GM12878 (cell line): ENCODE data around the gene EIF4H. TPM values are rescaled to one million over a fixed set of nuclear protein-coding genes. Genes with fewer than 3 reads are reported as not detected.

Experiments
- ATAC-seq: fragments of 200-7000 bp; cut with Tn5 transposase; 3 replicates; pipeline ENCODE4 v1.9.1; 2020; ENCODE audit warnings: mild to moderate bottlenecking, moderate library complexity
- BruUV-seq: library from RNA; stranded (reverse); fragments of 400-500 nt; replicated peaks from 2 replicates; lab custom pipeline; 2021; lab: Mats Ljungman, UMichigan
- CTCF ChIA-PET: fragments of 300-600 bp; sonication (Branson Sonifier 250); formaldehyde crosslinking; extraction: SDS; loops from one replicate; lab custom pipeline; 2021; ENCODE audit warnings: inconsistent platforms; lab: Yijun Ruan, JAX
- POLR2A ChIA-PET: fragments of 350-600 bp; formaldehyde crosslinking; extraction: SDS; loops from one replicate; lab custom pipeline; 2021; ENCODE audit warnings: inconsistent platforms; lab: Charles Lee
- RAD21 ChIA-PET: fragments of 300-600 bp; sonication (Branson Sonifier 250); formaldehyde crosslinking; loops from one replicate; lab custom pipeline; 2023; ENCODE audit warnings: antibody characterized with exemption; ENCODE audit not compliant: unreplicated experiment; lab: Charles Lee
- SMC1A ChIA-PET: fragments of 300-600 bp; sonication (Branson Sonifier 250); formaldehyde crosslinking; loops from one replicate; lab custom pipeline; 2023; ENCODE audit not compliant: unreplicated experiment, uncharacterized antibody; lab: Charles Lee
- DNase-seq: peaks from one replicate; pipeline ENCODE4 v3.0.0-alpha.2; 2011; ENCODE audit warnings: low read depth, low spot score
- FAIRE-seq: peaks from 3 replicates; lab custom pipeline; 2011; peaks lifted over from hg19 to GRCh38; lab: Jason Lieb, UNC
- H2AFZ ChIP-seq: 2 replicates; pipeline ENCODE4 v1.6.0; 2011; ENCODE audit warnings: low read depth, low read length, control low read depth; ENCODE audit not compliant: control insufficient read depth
- H3K27ac ChIP-seq: 2 replicates; pipeline ENCODE4 v1.5.1; 2011; ENCODE audit warnings: control low read depth; ENCODE audit not compliant: control insufficient read depth, insufficient read depth
- H3K27me3 ChIP-seq, 2 experiments: replicated peaks in 1 of 2; 2 replicates each; pipeline versions ENCODE4 v1.6.0 to v1.6.1; 2011; ENCODE audit warnings: low read length in 1 of 2; ENCODE audit not compliant: control insufficient read depth in 2 of 2, insufficient read depth in 2 of 2
- H3K36me3 ChIP-seq, 2 experiments: 2 replicates each; pipeline ENCODE4 v1.5.1; 2011; ENCODE audit warnings: low read length in 1 of 2; ENCODE audit not compliant: control insufficient read depth in 2 of 2, insufficient read depth in 2 of 2
- H3K4me1 ChIP-seq: 2 replicates; pipeline ENCODE4 v1.6.1; 2011; ENCODE audit warnings: mild to moderate bottlenecking, low read length, moderate library complexity, mixed read lengths; ENCODE audit not compliant: control insufficient read depth, insufficient read depth
- H3K4me2 ChIP-seq: 2 replicates; pipeline ENCODE4 v1.6.0; 2011; ENCODE audit warnings: control low read depth; ENCODE audit not compliant: control insufficient read depth, insufficient read depth
- H3K4me3 ChIP-seq: fragments of 200-600 bp; sonication (generic); 2 replicates; pipeline ENCODE4 v1.5.1; 2016
- H3K79me2 ChIP-seq: 2 replicates; pipeline ENCODE4 v1.6.0; 2011; ENCODE audit warnings: low read length; ENCODE audit not compliant: control insufficient read depth, insufficient read depth
- H3K9ac ChIP-seq: 2 replicates; pipeline ENCODE4 v1.8.0; 2011; ENCODE audit warnings: low read length, control low read depth, mixed read lengths; ENCODE audit not compliant: control insufficient read depth, insufficient read depth
- H3K9me3 ChIP-seq: replicated peaks from 3 replicates; pipeline ENCODE4 v1.5.1; 2011; ENCODE audit warnings: mild to moderate bottlenecking, low read length; ENCODE audit not compliant: control insufficient read depth, insufficient read depth
- H4K20me1 ChIP-seq: 2 replicates; pipeline ENCODE4 v1.6.0; 2011; ENCODE audit not compliant: control insufficient read depth, insufficient read depth
- BCL11A ChIP-seq: IDR thresholded peaks from 2 replicates; pipeline ENCODE4 v1.6.1; 2011; ENCODE audit warnings: low read depth, low read length
- ELK1 ChIP-seq: IDR thresholded peaks from 2 replicates; pipeline ENCODE4 v1.6.1; 2012; ENCODE audit warnings: low read depth, low read length, improper control_type of control experiment
- EP300 ChIP-seq, 2 experiments: fragments of 150-350 bp in 1 of 2; IDR thresholded peaks; 2 replicates each; pipeline ENCODE4 v1.6.1; 2011 to 2012; ENCODE audit warnings: low read depth in 2 of 2, low read length in 2 of 2, borderline replicate concordance in 1 of 2, improper control_type of control experiment in 1 of 2, inconsistent platforms in 1 of 2; ENCODE audit not compliant: control insufficient read depth in 1 of 2
- ETV6 ChIP-seq, 2 experiments: fragments of 450-650 bp in 1 of 2; IDR thresholded peaks in 1 of 2; conservative IDR thresholded peaks in 1 of 2; 2 replicates each; pipeline ENCODE4 v1.6.1; 2014; ENCODE audit warnings: antibody characterized with exemption in 1 of 2, borderline replicate concordance in 1 of 2, low read depth in 1 of 2, mild to moderate bottlenecking in 1 of 2, moderate library complexity in 1 of 2
- IRF4 ChIP-seq: IDR thresholded peaks from 2 replicates; pipeline ENCODE4 v1.6.1; 2011; ENCODE audit warnings: low read depth, low read length
- JUNB ChIP-seq: IDR thresholded peaks from 2 replicates; pipeline ENCODE4 v1.6.1; 2016; ENCODE audit warnings: antibody characterized with exemption, mild to moderate bottlenecking
- NFXL1 ChIP-seq: fragments of 450-650 bp; IDR thresholded peaks from 2 replicates; pipeline ENCODE4 v1.6.1; 2017; ENCODE audit warnings: antibody characterized with exemption, mild to moderate bottlenecking, borderline replicate concordance
- PBX3 ChIP-seq: IDR thresholded peaks from 2 replicates; pipeline ENCODE4 v1.6.1; 2011; ENCODE audit warnings: mild to moderate bottlenecking, low read depth, low read length, moderate library complexity; ENCODE audit not compliant: insufficient replicate concordance
- RBBP5 ChIP-seq: fragments of 200-600 bp; sonication (generic); conservative IDR thresholded peaks from 2 replicates; pipeline ENCODE4 v1.6.1; 2016
- SIX5 ChIP-seq: IDR thresholded peaks from 2 replicates; pipeline ENCODE4 v1.6.1; 2011; ENCODE audit warnings: mild to moderate bottlenecking, low read depth, low read length, moderate library complexity; ENCODE audit not compliant: severe bottlenecking
- SKIL ChIP-seq: fragments of 450-650 bp; IDR thresholded peaks from 2 replicates; pipeline ENCODE4 v1.6.1; 2017; ENCODE audit warnings: mild to moderate bottlenecking, low read depth, inconsistent platforms; ENCODE audit not compliant: poor library complexity, severe bottlenecking
- SREBF1 ChIP-seq: IDR thresholded peaks from 2 replicates; pipeline ENCODE4 v1.6.1; 2012; ENCODE audit warnings: mild to moderate bottlenecking, low read length
- STAT3 ChIP-seq: IDR thresholded peaks from 2 replicates; pipeline ENCODE4 v1.6.1; 2011; ENCODE audit warnings: low read depth, low read length, improper control_type of control experiment
- TCF3 ChIP-seq: IDR thresholded peaks from 2 replicates; pipeline ENCODE4 v1.6.1; 2012; ENCODE audit warnings: low read depth, mild to moderate bottlenecking, low read length, borderline replicate concordance; ENCODE audit not compliant: insufficient read depth
- TCF7 ChIP-seq: IDR thresholded peaks from 2 replicates; pipeline ENCODE4 v1.6.1; 2014; ENCODE audit warnings: antibody characterized with exemption, borderline replicate concordance
- WRNIP1 ChIP-seq: IDR thresholded peaks from 2 replicates; pipeline ENCODE4 v1.6.1; 2011; ENCODE audit warnings: low read depth, low read length, improper control_type of control experiment, borderline replicate concordance
- WGBS: methylation state at CpG from one replicate; pipeline ENCODE4 v1.1.6; 2016; ENCODE audit warnings: low lambda C conversion rate; ENCODE audit not compliant: insufficient replicate concordance, insufficient coverage; ENCODE audit errors: missing lambda C conversion rate; 5-methylcytosine and 5-hydroxymethylcytosine counted together
- in situ Hi-C: fragments of 300-500 bp; cut with MboI; formaldehyde crosslinking; loops from 9 replicates; pipeline ENCODE4 v1.14.3; 2018; ENCODE audit warnings: mixed read lengths
- intact Hi-C: fragments of 100-400 bp; cut with micrococcal nuclease; formaldehyde crosslinking; loops from one replicate; pipeline ENCODE4 v1.14.2; 2022; ENCODE audit not compliant: unreplicated experiment
- polyA plus RNA-seq, 11 experiments: library from polyadenylated mRNA; depleted of rRNA in 4 of 11; unstranded in 6 of 11; stranded (reverse) in 5 of 11; fragments of >200 nt; fragmentation: Nextera tagmentation in 4 of 11; fragmentation: Illumina TruSeq in 1 of 11; extraction: Ambion mirVana in 4 of 11; extraction: Trizol in 1 of 11; gene quantifications; 1 replicate in 1 of 11; 2 replicates in 10 of 11; pipeline versions ENCODE4 v1.2.1 to v1.2.3, GENCODE V29; 2011 to 2016; ENCODE audit warnings: inconsistent platforms in 2 of 11, missing spikeins in 2 of 11, low read depth in 1 of 11
- total RNA-seq, 4 experiments: library from RNA; depleted of rRNA in 3 of 4; stranded (reverse); fragments of >200 nt in 3 of 4; fragmentation: Illumina TruSeq in 1 of 4; extraction: Trizol in 1 of 4; gene quantifications; 2 replicates each; pipeline versions ENCODE4 v1.2.1 to v1.2.3, GENCODE V29; 2013 to 2021
- TF ChIP-seq, protein P1 (sequence below): fragments of 450-650 bp; IDR thresholded peaks from 2 replicates; pipeline ENCODE4 v1.6.1; 2016; ENCODE audit warnings: mild to moderate bottlenecking

The EIF4H gene
- total and polyA plus RNA-seq, 10 of the 15 experiments (the other 5 are each of a cell fraction or from before 2014, with no cell fraction given), result 9.9 to 443 (median 258) TPM

DNA sequence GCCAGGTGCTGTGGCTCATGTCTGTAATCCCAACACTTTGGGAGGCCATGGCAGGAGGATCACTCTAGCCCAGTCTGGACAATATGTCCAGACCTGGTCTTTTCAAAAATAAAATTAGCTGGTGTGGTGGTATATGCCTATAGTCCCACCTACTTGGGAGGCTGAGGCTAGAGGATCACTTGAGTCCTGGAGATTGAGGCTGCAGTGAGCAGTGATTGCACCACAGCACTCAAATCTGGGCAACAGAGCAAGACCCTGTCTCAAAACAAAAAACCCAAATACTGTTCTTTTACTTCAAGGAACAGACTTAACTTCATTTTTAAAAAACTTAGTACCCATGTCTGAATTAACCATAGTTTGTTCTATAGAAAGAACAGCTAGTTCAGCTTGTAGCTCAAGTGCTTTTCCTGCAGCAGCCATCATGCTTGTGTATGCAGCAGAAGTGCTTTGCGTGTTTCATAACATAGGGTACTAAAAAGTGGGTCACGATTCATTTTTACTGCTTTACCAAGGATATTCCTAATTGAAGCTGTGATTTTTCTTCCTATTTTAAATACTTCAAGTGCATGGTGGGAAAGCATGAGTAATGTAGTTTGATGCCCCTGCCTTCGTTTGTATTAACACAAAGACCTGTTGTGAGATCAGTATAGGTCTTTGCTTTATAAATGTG lies 5.9 kb downstream of the EIF4H start:
- peaks cover 6% of the 10 kb centered on the region for H3K4me1 ChIP-seq
- H3K4me3 ChIP-seq, result no peak overlapping the region
- DNase-seq (no peak), FAIRE-seq (no peak), ATAC-seq (no peak)
- BruUV-seq, result no TSS peak
- no peak overlapping the region for H2AFZ ChIP-seq
- SMC1A ChIA-PET, result interaction anchor here (1.0 to 6.3 kb wide), 5 partner anchors 14 to 143 kb away, joined by 4 to 30 read pairs (median 5); no protein-coding TSS in a partner anchor
- H3K36me3 ChIP-seq, result peaks cover 4 to 13% of the 10 kb centered on the region in 2 experiments; a peak in 3 of 4 replicates
- TF ChIP-seq RBBP5 (no peak), TCF3 (no peak), IRF4 (no peak), EP300 (IDR thresholded peaks at IDR 0.05; ENCODE audit: borderline replicate concordance in 1 of 2, control insufficient read depth in 1 of 2, low read depth in 2 of 2, low read length in 2 of 2) (no peak), PBX3 (no peak), SREBF1 (no peak), NFXL1 (no peak), WRNIP1 (no peak), ETV6 (conservative IDR thresholded peaks at IDR 0.05 in 1 of 2, IDR thresholded peaks at IDR 0.05 in 1 of 2; ENCODE audit: borderline replicate concordance in 1 of 2, low read depth in 1 of 2) (no peak), SKIL (no peak), ELK1 (no peak), TCF7 (no peak), STAT3 (no peak), JUNB (no peak), SIX5 (no peak), BCL11A (no peak)
- TF ChIP-seq, protein P1, sequence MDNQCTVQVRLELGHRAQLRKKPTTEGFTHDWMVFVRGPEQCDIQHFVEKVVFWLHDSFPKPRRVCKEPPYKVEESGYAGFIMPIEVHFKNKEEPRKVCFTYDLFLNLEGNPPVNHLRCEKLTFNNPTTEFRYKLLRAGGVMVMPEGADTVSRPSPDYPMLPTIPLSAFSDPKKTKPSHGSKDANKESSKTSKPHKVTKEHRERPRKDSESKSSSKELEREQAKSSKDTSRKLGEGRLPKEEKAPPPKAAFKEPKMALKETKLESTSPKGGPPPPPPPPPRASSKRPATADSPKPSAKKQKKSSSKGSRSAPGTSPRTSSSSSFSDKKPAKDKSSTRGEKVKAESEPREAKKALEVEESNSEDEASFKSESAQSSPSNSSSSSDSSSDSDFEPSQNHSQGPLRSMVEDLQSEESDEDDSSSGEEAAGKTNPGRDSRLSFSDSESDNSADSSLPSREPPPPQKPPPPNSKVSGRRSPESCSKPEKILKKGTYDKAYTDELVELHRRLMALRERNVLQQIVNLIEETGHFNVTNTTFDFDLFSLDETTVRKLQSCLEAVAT, result no peak
- in situ Hi-C loops (loop anchor here (10.0 kb wide), 1 partner anchor 95 kb away; the partner anchor contains the start of gene LIMK1), intact Hi-C loops (loop anchor here (5.0 kb wide), 1 partner anchor 113 kb away; no protein-coding TSS in a partner anchor)
- 63% methylated on average over 3 of the region's 3 CpGs for WGBS
- no peaks in the 10 kb centered on the region for H3K9me3 ChIP-seq
- peaks cover 100% of the 10 kb centered on the region for H3K79me2 ChIP-seq
- no peaks in the 10 kb centered on the region for H3K27me3 ChIP-seq
- no peak overlapping the region for H3K27ac ChIP-seq
- POLR2A ChIA-PET, result interaction anchor here (0.6 to 1.5 kb wide), 3 partner anchors 11 to 95 kb away, joined by 3 to 4 read pairs (median 4); no protein-coding TSS in a partner anchor
- H3K9ac ChIP-seq, result no peak overlapping the region
- RAD21 ChIA-PET, result interaction anchor here (1.8 to 3.0 kb wide), 2 partner anchors 79 to 111 kb away, joined by 4 to 9 read pairs; no protein-coding TSS in a partner anchor
- peaks cover 14% of the 10 kb centered on the region for H4K20me1 ChIP-seq
- CTCF ChIA-PET, result interaction anchor here (0.7 to 1.5 kb wide), 9 partner anchors 9 to 816 kb away, joined by 3 to 7 read pairs (median 4); no protein-coding TSS in a partner anchor
- no peak overlapping the region for H3K4me2 ChIP-seq
